H1 (cell line): ENCODE data around the gene ANP32B. TPM values are rescaled to one million over a fixed set of nuclear protein-coding genes. Genes with fewer than 3 reads are reported as not detected.

ENCODE experiments used
- CTCF ChIA-PET: fragments of 300-600 bp; sonication (Branson Sonifier 250); formaldehyde crosslinking; loops from one replicate; lab custom pipeline; 2021; ENCODE audit not compliant: partially characterized antibody; lab: Charles Lee
- POLR2A ChIA-PET: fragments of 300-600 bp; sonication (Branson Sonifier 250); formaldehyde crosslinking; loops from one replicate; lab custom pipeline; 2021; ENCODE audit warnings: inconsistent platforms; ENCODE audit not compliant: partially characterized antibody; lab: Charles Lee
- DNase-seq, 2 experiments: peaks; one replicate each; pipeline versions ENCODE4 v3.0.0 to v3.0.0-alpha.2; 2010 to 2022; ENCODE audit warnings: low spot score in 2 of 2, low read depth in 1 of 2, mixed read lengths in 1 of 2
- FAIRE-seq: peaks from 2 replicates; lab custom pipeline; 2011; peaks lifted over from hg19 to GRCh38; lab: Jason Lieb, UNC
- H2AFZ ChIP-seq: 2 replicates; pipeline ENCODE4 v1.8.1; 2012; ENCODE audit warnings: low read length, inconsistent platforms
- H2AK5ac ChIP-seq: 2 replicates; pipeline ENCODE4 v1.6.1; 2013; ENCODE audit warnings: low read depth, low read length
- H2BK120ac ChIP-seq: replicated peaks from 2 replicates; pipeline ENCODE3; 2013; ENCODE audit warnings: low read depth, low read length, inconsistent platforms
- H2BK12ac ChIP-seq: 2 replicates; pipeline ENCODE4 v1.6.1; 2013; ENCODE audit warnings: low read depth, low read length
- H2BK15ac ChIP-seq: 2 replicates; pipeline ENCODE4 v1.6.1; 2013; ENCODE audit warnings: low read length
- H2BK20ac ChIP-seq: 2 replicates; pipeline ENCODE4 v1.6.1; 2013; ENCODE audit warnings: low read length
- H2BK5ac ChIP-seq: 2 replicates; pipeline ENCODE4 v1.6.1; 2013; ENCODE audit warnings: low read depth, low read length
- H3K14ac ChIP-seq: 2 replicates; pipeline ENCODE4 v1.6.1; 2013; ENCODE audit warnings: inconsistent platforms; ENCODE audit not compliant: insufficient read length
- H3K18ac ChIP-seq: 2 replicates; pipeline ENCODE4 v1.6.1; 2013; ENCODE audit warnings: low read length; ENCODE audit errors: extremely low read depth
- H3K23ac ChIP-seq: 2 replicates; pipeline ENCODE4 v1.6.1; 2013; ENCODE audit warnings: inconsistent platforms; ENCODE audit not compliant: insufficient read length
- H3K23me2 ChIP-seq: 2 replicates; pipeline ENCODE4 v1.6.1; 2013; ENCODE audit warnings: low read depth, low read length
- H3K27ac ChIP-seq: 2 replicates; pipeline ENCODE4 v1.6.1; 2011; ENCODE audit warnings: low read depth, low read length, inconsistent platforms
- H3K27me3 ChIP-seq, 4 experiments: replicated peaks in 1 of 4; 1 replicate in 1 of 4; 2 replicates in 3 of 4; pipeline versions ENCODE4 v1.6.1 to v1.8.1; 2011 to 2013; ENCODE audit warnings: low read length in 3 of 4, mild to moderate bottlenecking in 3 of 4, inconsistent platforms in 2 of 4, mixed read lengths in 2 of 4, moderate library complexity in 1 of 4; ENCODE audit not compliant: control insufficient read depth in 3 of 4, insufficient read depth in 3 of 4; ENCODE audit errors: extremely low read depth in 1 of 4
- H3K36me3 ChIP-seq, 4 experiments: 2 replicates each; pipeline versions ENCODE4 v1.6.1 to v1.8.1; 2011 to 2013; ENCODE audit warnings: mild to moderate bottlenecking in 4 of 4, low read length in 3 of 4, moderate library complexity in 2 of 4, control low read depth in 1 of 4, inconsistent platforms in 1 of 4; ENCODE audit not compliant: insufficient read depth in 4 of 4, control insufficient read depth in 2 of 4
- H3K4ac ChIP-seq: replicated peaks from 2 replicates; pipeline ENCODE3; 2013; ENCODE audit warnings: low read length, low read depth, mixed read lengths, inconsistent platforms; ENCODE audit not compliant: insufficient read length
- H3K4me1 ChIP-seq, 4 experiments: replicated peaks in 1 of 4; 1 replicate in 1 of 4; 2 replicates in 3 of 4; pipeline versions ENCODE4 v1.6.1 to v1.8.1; 2011 to 2013; ENCODE audit warnings: low read length in 3 of 4, inconsistent platforms in 2 of 4, mixed read lengths in 1 of 4; ENCODE audit not compliant: insufficient read depth in 4 of 4, control insufficient read depth in 3 of 4
- H3K4me2 ChIP-seq, 2 experiments: 2 replicates each; pipeline versions ENCODE4 v1.6.1 to v1.8.1; 2011 to 2013; ENCODE audit warnings: low read depth in 2 of 2, low read length in 2 of 2, control low read depth in 1 of 2, inconsistent platforms in 1 of 2, mild to moderate bottlenecking in 1 of 2; ENCODE audit not compliant: insufficient read depth in 1 of 2
- H3K4me3 ChIP-seq, 4 experiments: fragments of 200-600, 300-600 bp in 1 of 4; sonication (generic), shearing (Covaris generic), sonication (Bioruptor Twin) in 1 of 4; 2 replicates each; pipeline versions ENCODE4 v1.5.1 to v1.8.1; 2011 to 2016; ENCODE audit warnings: low read length in 4 of 4, low read depth in 3 of 4, control low read depth in 2 of 4, inconsistent platforms in 2 of 4, mild to moderate bottlenecking in 2 of 4, mixed read lengths in 1 of 4, moderate library complexity in 1 of 4; ENCODE audit not compliant: insufficient read depth in 2 of 4; ENCODE audit errors: extremely low read depth in 1 of 4
- H3K56ac ChIP-seq: replicated peaks from 2 replicates; pipeline ENCODE3; 2013; ENCODE audit warnings: low read depth, mild to moderate bottlenecking, mixed read lengths, low read length, inconsistent platforms; ENCODE audit not compliant: insufficient read length
- H3K79me1 ChIP-seq: 2 replicates; pipeline ENCODE4 v1.6.1; 2013; ENCODE audit warnings: low read depth, low read length, control low read depth
- H3K79me2 ChIP-seq, 2 experiments: 2 replicates each; pipeline versions ENCODE4 v1.6.1 to v1.8.1; 2012 to 2013; ENCODE audit warnings: low read length in 2 of 2, mild to moderate bottlenecking in 2 of 2, inconsistent platforms in 1 of 2; ENCODE audit not compliant: insufficient read depth in 2 of 2, control insufficient read depth in 1 of 2
- H3K9ac ChIP-seq, 4 experiments: replicated peaks in 1 of 4; 1 replicate in 1 of 4; 2 replicates in 3 of 4; pipeline versions ENCODE4 v1.6.1 to v1.8.1; 2011 to 2013; ENCODE audit warnings: low read depth in 3 of 4, low read length in 3 of 4, control low read depth in 2 of 4, mild to moderate bottlenecking in 2 of 4, moderate library complexity in 2 of 4, inconsistent platforms in 1 of 4; ENCODE audit errors: extremely low read depth in 1 of 4
- H3K9me3 ChIP-seq, 2 experiments: 2 replicates each; pipeline versions ENCODE4 v1.6.1 to v1.8.1; 2012 to 2013; ENCODE audit warnings: mild to moderate bottlenecking in 2 of 2, moderate library complexity in 2 of 2, control low read depth in 1 of 2, inconsistent platforms in 1 of 2, low read depth in 1 of 2, low read length in 1 of 2, mixed read lengths in 1 of 2; ENCODE audit not compliant: insufficient read depth in 2 of 2
- H4K20me1 ChIP-seq, 2 experiments: replicated peaks in 1 of 2; 2 replicates each; pipeline versions ENCODE3 to v1.8.1; 2011 to 2013; ENCODE audit warnings: inconsistent platforms in 2 of 2, low read length in 2 of 2, mild to moderate bottlenecking in 1 of 2; ENCODE audit not compliant: insufficient read depth in 2 of 2, control insufficient read depth in 1 of 2
- H4K5ac ChIP-seq: 2 replicates; pipeline ENCODE4 v1.6.1; 2013; ENCODE audit warnings: low read length, low read depth, mixed read lengths, inconsistent platforms; ENCODE audit not compliant: insufficient read length
- H4K8ac ChIP-seq: 2 replicates; pipeline ENCODE4 v1.8.0; 2013; ENCODE audit warnings: mild to moderate bottlenecking, moderate library complexity, low read length, inconsistent platforms; ENCODE audit not compliant: insufficient read depth; ENCODE audit errors: extremely low read depth
- H4K91ac ChIP-seq: replicated peaks from 2 replicates; pipeline ENCODE3; 2013; ENCODE audit warnings: low read length, mixed read lengths, inconsistent platforms; ENCODE audit not compliant: insufficient read length
- CBX5 ChIP-seq: fragments of 300-800, 300-1000 bp; sonication (generic); IDR thresholded peaks from 2 replicates; pipeline ENCODE4 v1.7.1; 2016; ENCODE audit warnings: antibody characterized with exemption, low read length, low read depth
- EZH2 ChIP-seq: fragments of 200-600 bp; sonication (generic); IDR thresholded peaks from 2 replicates; pipeline ENCODE4 v1.7.1; 2012; ENCODE audit warnings: low read depth, mild to moderate bottlenecking, moderate library complexity, low read length, inconsistent platforms; ENCODE audit not compliant: severe bottlenecking
- RFX5 ChIP-seq: IDR thresholded peaks from 2 replicates; pipeline ENCODE4 v1.6.1; 2011; ENCODE audit warnings: low read depth, low read length, improper control_type of control experiment, borderline replicate concordance
- ZNF274 ChIP-seq: IDR thresholded peaks from 2 replicates; pipeline ENCODE4 v1.7.0; 2012; ENCODE audit warnings: low read length, borderline replicate concordance; ENCODE audit errors: extremely low read depth
- WGBS, 2 experiments: shearing (Covaris generic) in 1 of 2; methylation state at CpG; one replicate each; pipeline versions ENCODE4 v1.1.6 to v1.1.7; 2013 to 2015; ENCODE audit warnings: low lambda C conversion rate in 2 of 2, mixed read lengths in 2 of 2, inconsistent platforms in 1 of 2, low coverage in 1 of 2, missing lambda C conversion rate in 1 of 2; ENCODE audit not compliant: insufficient replicate concordance in 2 of 2, insufficient coverage in 1 of 2, insufficient read length in 1 of 2; ENCODE audit errors: extremely low coverage in 1 of 2, missing lambda C conversion rate in 1 of 2; 5-methylcytosine and 5-hydroxymethylcytosine counted together
- polyA plus RNA-seq, 7 experiments: library from polyadenylated mRNA; depleted of rRNA in 3 of 7; stranded (reverse) in 5 of 7; unstranded in 2 of 7; fragments of >200 nt in 5 of 7; fragments of 200-250 nt in 2 of 7; gene quantifications; 1 replicate in 5 of 7; 2 replicates in 1 of 7; 4 replicates in 1 of 7; pipeline versions ENCODE4 v1.2.1 to v1.2.3, GENCODE V29; 2011 to 2013; ENCODE audit warnings: missing spikeins in 2 of 7, mixed read lengths in 2 of 7
- total RNA-seq: library from RNA; stranded (reverse); fragmentation: NEBNext Ultra II Directional; extraction: Animal tissue kit (Norgen Biotek cat#: 25700); gene quantifications from 2 replicates; pipeline ENCODE4 v1.2.1, GENCODE V29; 2021

The ANP32B gene
- total and polyA plus RNA-seq, 2 of the 8 experiments (the other 6 are each of a cell fraction or from before 2014, with no cell fraction given): 7.6 to 88.1 TPM

GRCh38 chr9:98062161-98062560 lies 79.0 kb downstream of the ANP32B start:
- DNase-seq: no peak
- H3K23me2 ChIP-seq: no peaks in the 10 kb centered on the region
- H3K18ac ChIP-seq: no peak overlapping the region
- H3K4ac ChIP-seq: no peak overlapping the region
- H3K79me1 ChIP-seq: peaks cover 7% of the 10 kb centered on the region; the same call in 1 of the 2 replicates
- no peak for TF ChIP-seq RFX5
- no peak for TF ChIP-seq ZNF274
- no peak for TF ChIP-seq CBX5
- TF ChIP-seq EZH2: no peak
- H3K9me3 ChIP-seq: no peaks in the 10 kb centered on the region
- H3K4me1 ChIP-seq: peaks cover 0 to 4% (median 2%) of the 10 kb centered on the region in 4 experiments; a peak in 1 of 7 replicates
- no peaks in the 10 kb centered on the region; a peak in 1 of 7 replicates for H3K27me3 ChIP-seq
- no peak overlapping the region for H3K56ac ChIP-seq
- H3K23ac ChIP-seq: no peak overlapping the region
- no peak overlapping the region for H4K91ac ChIP-seq
- H3K9ac ChIP-seq: no peak overlapping the region
- H2AFZ ChIP-seq: no peak overlapping the region
- H2BK20ac ChIP-seq: no peak overlapping the region
- ChIA-PET POLR2A (no interaction called here), CTCF (interaction anchor here (0.9 to 1.7 kb wide), 3 partner anchors 11 to 60 kb away, joined by 3 to 5 read pairs (median 3); no protein-coding TSS in a partner anchor)
- H3K14ac ChIP-seq: no peak overlapping the region
- no peak overlapping the region for H2BK5ac ChIP-seq
- no peak overlapping the region for H3K4me3 ChIP-seq
- H4K8ac ChIP-seq: no peak overlapping the region
- no peak overlapping the region for H2BK15ac ChIP-seq
- H2AK5ac ChIP-seq: no peak overlapping the region
- H2BK12ac ChIP-seq: no peak overlapping the region
- peaks cover 0 to 26% (median 7%) of the 10 kb centered on the region in 4 experiments; a peak in 6 of 8 replicates for H3K36me3 ChIP-seq
- FAIRE-seq: no peak
- no peak overlapping the region for H2BK120ac ChIP-seq
- no peak overlapping the region for H4K5ac ChIP-seq
- H3K4me2 ChIP-seq: no peak overlapping the region
- H3K79me2 ChIP-seq: peaks cover 0 to 4% of the 10 kb centered on the region in 2 experiments; a peak in 1 of 4 replicates
- H4K20me1 ChIP-seq: peaks cover 2 to 6% of the 10 kb centered on the region in 2 experiments
- WGBS, 2 experiments: 84% methylated on average over 3 of the region's 3 CpGs; no CpG with 5 or more reads in 1 of the 2 experiments
- H3K27ac ChIP-seq: no peak overlapping the region
